ENCODE data around the gene PDE3A.

PDE3A gene

GRCh38 chr12:20704860-20705259 is 336.5 kb downstream of the PDE3A start:
- Histone ChIP-seq H3K4me2 (ENCODE audit: low read depth, low read length) (no peak overlapping the region), H3K27ac (ENCODE audit: low read length) (no peak overlapping the region), H3K9me2 (replicated peaks; ENCODE audit: insufficient read depth, low read length) (no peaks in the 10 kb centered on the region), H3K4me1 (ENCODE audit: low read length) (no peaks in the 10 kb centered on the region), H3K9ac (ENCODE audit: low read length) (no peak overlapping the region), H3K36me3 (replicated peaks; ENCODE audit: insufficient read depth, low read length) (no peaks in the 10 kb centered on the region), H2AFZ (ENCODE audit: low read length) (no peak overlapping the region), H3K27me3 (replicated peaks; ENCODE audit: insufficient read depth, low read length) (no peaks in the 10 kb centered on the region), H3F3A (ENCODE audit: insufficient read depth, low read length) (no peaks in the 10 kb centered on the region), H3K79me2 (ENCODE audit: low read length) (no peaks in the 10 kb centered on the region), H4K20me1 (ENCODE audit: insufficient read depth, low read length) (no peaks in the 10 kb centered on the region), H3K4me3 (ENCODE audit: low read length) (no peak overlapping the region), H3K9me3 (replicated peaks; ENCODE audit: insufficient read depth, low read length) (no peaks in the 10 kb centered on the region)
- DNase-seq, result no peak
- TF ChIP-seq CTCF (IDR thresholded peaks at IDR 0.05; ENCODE audit: low read length), result no peak
- no peak for TF ChIP-seq EZH2phosphoT487 (IDR thresholded peaks at IDR 0.05; ENCODE audit: low read length)
- no peak for TF ChIP-seq EZH2 (optimal IDR thresholded peaks at IDR 0.05; ENCODE audit: low read depth, low read length)

GRCh38 chr12:20711846-20712245 is 343.5 kb downstream of the PDE3A start:
- H3K36me3 ChIP-seq (replicated peaks; ENCODE audit: insufficient read depth, low read length), result no peaks in the 10 kb centered on the region
- H3K4me3 ChIP-seq (ENCODE audit: low read length), result no peak overlapping the region
- no peaks in the 10 kb centered on the region for H3K27me3 ChIP-seq (replicated peaks; ENCODE audit: insufficient read depth, low read length)
- no peak overlapping the region for H2AFZ ChIP-seq (ENCODE audit: low read length)
- no peak overlapping the region for H3K27ac ChIP-seq (ENCODE audit: low read length)
- H3F3A ChIP-seq (ENCODE audit: insufficient read depth, low read length), result no peaks in the 10 kb centered on the region
- H3K4me1 ChIP-seq (ENCODE audit: low read length), result no peaks in the 10 kb centered on the region
- no peaks in the 10 kb centered on the region for H3K9me3 ChIP-seq (replicated peaks; ENCODE audit: insufficient read depth, low read length)
- no peaks in the 10 kb centered on the region for H4K20me1 ChIP-seq (ENCODE audit: insufficient read depth, low read length)
- no peak overlapping the region for H3K4me2 ChIP-seq (ENCODE audit: low read depth, low read length)
- TF ChIP-seq CTCF (IDR thresholded peaks at IDR 0.05; ENCODE audit: low read length), result no peak
- no peak for TF ChIP-seq EZH2phosphoT487 (IDR thresholded peaks at IDR 0.05; ENCODE audit: low read length)
- no peak for TF ChIP-seq EZH2 (optimal IDR thresholded peaks at IDR 0.05; ENCODE audit: low read depth, low read length)
- no peak overlapping the region for H3K9ac ChIP-seq (ENCODE audit: low read length)
- DNase-seq, result no peak
- H3K9me2 ChIP-seq (replicated peaks; ENCODE audit: insufficient read depth, low read length), result no peaks in the 10 kb centered on the region
- H3K79me2 ChIP-seq (ENCODE audit: low read length), result no peaks in the 10 kb centered on the region

DNA sequence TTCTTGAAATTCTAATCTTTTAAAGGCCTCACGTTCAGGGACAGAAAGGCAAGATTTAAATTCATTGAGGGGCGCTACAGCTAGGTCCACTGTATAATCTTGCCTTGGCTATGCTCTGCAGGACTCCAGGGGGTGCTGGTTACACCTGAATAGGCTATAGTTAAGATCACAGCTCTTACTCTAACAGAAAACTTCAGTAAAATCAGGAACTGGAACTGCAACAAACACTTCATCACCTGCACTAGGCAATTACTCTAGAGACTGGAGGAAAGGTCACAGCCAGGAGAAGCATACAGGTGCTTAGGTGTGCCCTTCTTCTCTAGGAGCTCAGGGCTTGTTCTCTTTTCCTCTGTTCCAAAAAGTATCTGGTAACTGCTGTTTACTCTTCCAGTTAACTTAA is 347.7 kb downstream of the PDE3A start:
- TF ChIP-seq EZH2phosphoT487 (IDR thresholded peaks at IDR 0.05; ENCODE audit: low read length) (no peak), CTCF (IDR thresholded peaks at IDR 0.05; ENCODE audit: low read length) (peak; percentile 43)
- H2AFZ ChIP-seq (ENCODE audit: low read length), result no peak overlapping the region
- H4K20me1 ChIP-seq (ENCODE audit: insufficient read depth, low read length), result no peaks in the 10 kb centered on the region
- H3K27ac ChIP-seq (ENCODE audit: low read length), result no peak overlapping the region
- H3K4me2 ChIP-seq (ENCODE audit: low read depth, low read length), result no peak overlapping the region
- H3K9me2 ChIP-seq (replicated peaks; ENCODE audit: insufficient read depth, low read length), result no peaks in the 10 kb centered on the region
- no peaks in the 10 kb centered on the region for H3F3A ChIP-seq (ENCODE audit: insufficient read depth, low read length)
- peak; percentile 45 for DNase-seq
- no peaks in the 10 kb centered on the region for H3K9me3 ChIP-seq (replicated peaks; ENCODE audit: insufficient read depth, low read length)
- no peak overlapping the region for H3K9ac ChIP-seq (ENCODE audit: low read length)
- H3K79me2 ChIP-seq (ENCODE audit: low read length), result no peaks in the 10 kb centered on the region
- H3K4me1 ChIP-seq (ENCODE audit: low read length), result no peaks in the 10 kb centered on the region
- no peaks in the 10 kb centered on the region for H3K27me3 ChIP-seq (replicated peaks; ENCODE audit: insufficient read depth, low read length)
- no peak overlapping the region for H3K4me3 ChIP-seq (ENCODE audit: low read length)
- no peaks in the 10 kb centered on the region for H3K36me3 ChIP-seq (replicated peaks; ENCODE audit: insufficient read depth, low read length)
